HCT116 (cell line): ENCODE measurements around the gene YOD1.

Source experiments
- CTCF ChIP-seq, 3 experiments: fragments of 200-600 bp in 1 of 3; sonication (generic) in 1 of 3; IDR thresholded peaks in 2 of 3; conservative IDR thresholded peaks in 1 of 3; 2 replicates each; pipeline ENCODE4 v1.5.1; 2012 to 2017; ENCODE audit warnings: low read depth in 2 of 3, low read length in 2 of 3, antibody characterized with exemption in 1 of 3, borderline replicate concordance in 1 of 3, control low read depth in 1 of 3, mild to moderate bottlenecking in 1 of 3, mixed read lengths in 1 of 3, mixed run types in 1 of 3, moderate library complexity in 1 of 3; ENCODE audit not compliant: insufficient read depth in 1 of 3
- EZH2 ChIP-seq: fragments of 200-600 bp; sonication (generic); IDR thresholded peaks from 2 replicates; pipeline ENCODE4 v1.6.1; 2017; ENCODE audit warnings: antibody characterized with exemption, mixed run types
- EZH2phosphoT487 ChIP-seq: fragments of 200-600 bp; IDR thresholded peaks from 2 replicates; pipeline ENCODE4 v1.6.1; 2018; ENCODE audit warnings: antibody characterized with exemption, borderline replicate concordance
- FOSL1 ChIP-seq: IDR thresholded peaks from 2 replicates; pipeline ENCODE4 v1.6.1; 2012; ENCODE audit warnings: low read depth
- MAX ChIP-seq: IDR thresholded peaks from 2 replicates; pipeline ENCODE4 v1.6.1; 2012
- POLR2A ChIP-seq: IDR thresholded peaks from 2 replicates; pipeline ENCODE4 v1.7.0; 2011; ENCODE audit warnings: borderline replicate concordance; ENCODE audit not compliant: insufficient read depth, insufficient read length; ENCODE audit errors: extremely low read depth
- REST ChIP-seq: IDR thresholded peaks from 2 replicates; pipeline ENCODE4 v1.6.1; 2012; ENCODE audit warnings: low read depth
- SRF ChIP-seq: IDR thresholded peaks from 2 replicates; pipeline ENCODE4 v1.6.1; 2012; ENCODE audit warnings: low read depth
- YY1 ChIP-seq: IDR thresholded peaks from 2 replicates; pipeline ENCODE4 v1.6.1; 2011; ENCODE audit warnings: low read length, low read depth, moderate library complexity, mild to moderate bottlenecking; ENCODE audit not compliant: insufficient replicate concordance; ENCODE audit errors: extremely low read depth
- ZBTB33 ChIP-seq: IDR thresholded peaks from 2 replicates; pipeline ENCODE4 v1.6.1; 2011; ENCODE audit warnings: mild to moderate bottlenecking, low read length, moderate library complexity; ENCODE audit not compliant: insufficient replicate concordance; ENCODE audit errors: extremely low read depth
- ZNF274 ChIP-seq: fragments of 200-500 bp; sonication (Bioruptor generic); IDR thresholded peaks from 2 replicates; pipeline ENCODE4 v1.6.1; 2014; ENCODE audit warnings: mild to moderate bottlenecking, low read depth, low read length, inconsistent platforms

GRCh38 chr1:207006914-207007313 lies 44.1 kb downstream of the YOD1 start:
- TF ChIP-seq CTCF (IDR thresholded peaks at IDR 0.05 in 2 of 3, conservative IDR thresholded peaks at IDR 0.05 in 1 of 3; ENCODE audit: borderline replicate concordance in 1 of 3, insufficient read depth in 1 of 3, low read depth in 2 of 3, low read length in 2 of 3) (no peak), SRF (no peak), EZH2 (no peak), REST (no peak), POLR2A (no peak), ZBTB33 (no peak), MAX (no peak), YY1 (no peak), ZNF274 (no peak), FOSL1 (no peak), EZH2phosphoT487 (no peak)
